NB4 (cell line): ENCODE results near the gene ARHGAP26.

Source experiments
- DNase-seq: peaks from one replicate; pipeline ENCODE4 v3.0.0; 2010; ENCODE audit warnings: low read depth
- H3K4me3 ChIP-seq: one replicate; pipeline ENCODE4 v1.5.1; 2011; ENCODE audit warnings: mild to moderate bottlenecking, low read depth, low read length, moderate library complexity
- MYC ChIP-seq: IDR thresholded peaks from 2 replicates; pipeline ENCODE4 v1.6.1; 2011; ENCODE audit warnings: low read depth, low read length
- POLR2A ChIP-seq: IDR thresholded peaks from 2 replicates; pipeline ENCODE4 v1.6.1; 2011; ENCODE audit warnings: mild to moderate bottlenecking; ENCODE audit not compliant: insufficient read length; ENCODE audit errors: extremely low read depth
- TF ChIP-seq, protein P1 (sequence below): IDR thresholded peaks from 2 replicates; pipeline ENCODE4 v1.6.1; 2011; ENCODE audit warnings: low read depth, low read length
- TF ChIP-seq, protein P2 (sequence below): IDR thresholded peaks from one replicate; pipeline ENCODE4 v1.5.1; 2012; ENCODE audit warnings: low read depth, low read length

ARHGAP26 gene

DNA sequence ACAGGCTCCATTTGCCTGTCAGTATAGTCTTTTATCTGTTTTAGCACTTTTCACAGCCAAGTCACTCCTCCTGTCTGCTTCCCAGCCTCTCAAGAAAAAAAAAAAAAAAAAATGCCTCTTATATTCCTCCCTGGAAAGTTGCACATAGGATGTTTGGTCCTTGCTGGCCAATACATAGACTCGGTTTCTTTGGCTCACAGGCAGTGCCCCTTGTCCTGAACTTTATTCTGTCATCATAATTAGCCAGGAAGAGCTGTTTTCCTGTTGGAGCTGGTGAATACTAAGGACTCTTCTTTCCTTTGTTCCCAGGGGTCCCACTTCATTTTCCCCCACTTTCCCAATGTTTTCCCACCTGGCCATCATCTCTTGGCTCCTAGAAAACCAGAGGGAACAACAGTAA is 442.1 kb downstream of the ARHGAP26 start:
- no peak overlapping the region for H3K4me3 ChIP-seq
- no peak for DNase-seq
- TF ChIP-seq, protein P1, sequence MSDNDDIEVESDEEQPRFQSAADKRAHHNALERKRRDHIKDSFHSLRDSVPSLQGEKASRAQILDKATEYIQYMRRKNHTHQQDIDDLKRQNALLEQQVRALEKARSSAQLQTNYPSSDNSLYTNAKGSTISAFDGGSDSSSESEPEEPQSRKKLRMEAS: no peak
- TF ChIP-seq POLR2A: no peak
- TF ChIP-seq, protein P2, sequence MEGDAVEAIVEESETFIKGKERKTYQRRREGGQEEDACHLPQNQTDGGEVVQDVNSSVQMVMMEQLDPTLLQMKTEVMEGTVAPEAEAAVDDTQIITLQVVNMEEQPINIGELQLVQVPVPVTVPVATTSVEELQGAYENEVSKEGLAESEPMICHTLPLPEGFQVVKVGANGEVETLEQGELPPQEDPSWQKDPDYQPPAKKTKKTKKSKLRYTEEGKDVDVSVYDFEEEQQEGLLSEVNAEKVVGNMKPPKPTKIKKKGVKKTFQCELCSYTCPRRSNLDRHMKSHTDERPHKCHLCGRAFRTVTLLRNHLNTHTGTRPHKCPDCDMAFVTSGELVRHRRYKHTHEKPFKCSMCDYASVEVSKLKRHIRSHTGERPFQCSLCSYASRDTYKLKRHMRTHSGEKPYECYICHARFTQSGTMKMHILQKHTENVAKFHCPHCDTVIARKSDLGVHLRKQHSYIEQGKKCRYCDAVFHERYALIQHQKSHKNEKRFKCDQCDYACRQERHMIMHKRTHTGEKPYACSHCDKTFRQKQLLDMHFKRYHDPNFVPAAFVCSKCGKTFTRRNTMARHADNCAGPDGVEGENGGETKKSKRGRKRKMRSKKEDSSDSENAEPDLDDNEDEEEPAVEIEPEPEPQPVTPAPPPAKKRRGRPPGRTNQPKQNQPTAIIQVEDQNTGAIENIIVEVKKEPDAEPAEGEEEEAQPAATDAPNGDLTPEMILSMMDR: no peak
- TF ChIP-seq MYC: no peak

DNA sequence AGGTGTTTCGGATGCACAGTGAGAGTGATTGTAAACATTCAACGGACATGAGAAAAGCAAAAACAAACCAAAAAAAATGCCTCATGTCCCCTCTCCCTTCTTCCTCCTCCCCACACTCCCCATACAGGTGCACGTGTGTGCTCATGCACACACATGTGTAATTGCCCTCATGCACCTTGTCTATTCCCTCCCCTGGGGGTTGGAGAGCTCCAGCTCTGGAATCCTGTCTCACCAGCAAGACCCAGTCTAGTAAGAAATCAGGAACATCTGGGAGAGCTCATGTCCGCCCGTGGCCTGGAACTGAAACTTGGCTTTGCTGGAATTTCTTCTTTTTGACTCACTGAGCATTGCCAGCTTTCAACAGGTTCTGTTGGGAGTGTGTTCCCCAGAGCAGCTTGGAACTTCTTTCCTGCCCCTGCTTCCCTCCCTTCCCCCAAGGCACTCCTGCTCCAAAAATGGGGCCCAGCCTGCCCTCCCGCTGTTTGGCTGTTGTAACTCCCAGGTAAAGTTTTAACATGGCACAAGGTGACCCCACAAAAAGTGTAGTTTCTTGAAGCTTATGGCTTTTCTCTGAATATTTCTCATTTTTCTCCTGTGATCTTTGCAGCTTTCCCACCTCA is 443.2 kb downstream of the ARHGAP26 start:
- no peak overlapping the region for H3K4me3 ChIP-seq
- no peak for TF ChIP-seq POLR2A
- TF ChIP-seq, protein P2: no peak
- TF ChIP-seq, protein P1: no peak
- no peak for TF ChIP-seq MYC
- DNase-seq: no peak

DNA sequence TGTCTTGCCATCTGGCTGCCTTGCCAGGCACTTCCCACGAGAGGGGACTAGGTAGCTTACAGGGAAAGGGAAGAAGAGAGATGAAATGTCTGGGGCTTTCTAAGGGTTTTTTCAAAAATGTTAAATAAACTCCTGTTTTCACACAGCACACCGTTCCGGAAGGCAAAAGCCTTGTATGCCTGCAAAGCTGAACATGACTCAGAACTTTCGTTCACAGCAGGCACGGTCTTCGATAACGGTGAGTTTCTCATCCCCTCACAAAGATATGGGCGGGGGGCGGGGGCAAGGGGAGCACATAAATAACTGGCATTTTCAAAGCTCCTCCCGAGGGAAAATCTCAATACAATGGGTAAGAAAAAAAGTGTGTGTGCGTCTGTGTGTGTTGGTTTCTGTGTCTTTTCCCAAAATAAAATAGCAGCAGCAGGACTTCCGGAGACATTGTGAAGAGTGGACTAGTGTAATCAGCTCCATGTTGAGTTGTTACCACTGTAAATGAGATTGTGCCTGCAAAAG is 443.7 kb downstream of the ARHGAP26 start:
- no peak for DNase-seq
- H3K4me3 ChIP-seq: no peak overlapping the region
- TF ChIP-seq POLR2A: no peak
- TF ChIP-seq, protein P1: no peak
- TF ChIP-seq, protein P2: no peak
- no peak for TF ChIP-seq MYC

DNA sequence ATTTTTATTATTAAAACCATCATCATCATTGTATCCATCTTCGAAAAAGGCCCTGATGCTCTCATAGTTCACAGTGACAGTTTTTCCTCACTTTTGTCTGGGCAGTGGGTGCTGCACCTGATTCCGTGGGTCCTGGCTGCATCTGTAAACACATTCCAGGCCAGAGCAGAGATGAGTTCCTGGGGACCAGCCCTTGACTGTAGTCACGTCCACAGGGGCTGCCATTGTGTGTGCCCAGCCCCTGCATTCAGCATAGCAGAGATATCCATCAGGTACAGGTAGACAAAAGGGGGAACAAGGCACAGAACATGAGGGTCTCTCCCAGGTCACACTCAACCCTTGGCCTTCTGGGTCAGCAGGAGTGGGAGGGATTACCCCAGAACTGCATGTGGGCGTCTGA is 444.3 kb downstream of the ARHGAP26 start:
- no peak overlapping the region for H3K4me3 ChIP-seq
- TF ChIP-seq POLR2A (no peak), MYC (no peak)
- TF ChIP-seq, protein P1: no peak
- TF ChIP-seq, protein P2: no peak
- no peak for DNase-seq

DNA sequence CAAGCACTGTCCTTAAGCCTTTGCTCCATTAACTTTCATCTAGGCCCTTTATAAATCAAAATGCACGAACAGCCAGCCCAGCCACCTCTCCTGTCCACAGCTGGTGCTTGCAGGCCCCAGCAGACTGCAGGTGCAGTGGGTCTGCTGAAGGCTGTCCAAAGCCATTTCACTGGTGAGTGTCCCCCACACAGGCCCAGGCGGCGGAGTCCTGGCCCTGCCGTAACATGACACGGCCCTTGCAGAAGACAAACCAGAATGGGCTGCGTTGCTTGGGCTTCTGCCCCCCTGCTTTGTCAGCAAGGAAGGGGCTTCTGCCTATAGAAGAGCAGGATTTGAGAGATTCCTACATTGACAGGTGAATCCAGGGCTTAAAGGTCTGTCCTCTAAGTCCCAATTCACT is 444.7 kb downstream of the ARHGAP26 start:
- H3K4me3 ChIP-seq: no peak overlapping the region
- DNase-seq: no peak
- no peak for TF ChIP-seq MYC
- TF ChIP-seq POLR2A: no peak
- TF ChIP-seq, protein P2: no peak
- TF ChIP-seq, protein P1: no peak
